HG03095 (cell line): ENCODE measurements around the gene KCNG1.
"Not testable (repeated sequence)": the region's sequence is repeated elsewhere in the genome, so short reads cannot be mapped to it uniquely, and the experiment has no call there.

Experiments used
- ATAC-seq: cut with Tn5 transposase; IDR thresholded peaks from one replicate; pipeline ENCODE4 v1.9.1; 2021; ENCODE audit warnings: moderate library complexity; ENCODE audit not compliant: unreplicated experiment

KCNG1 gene, protein sequence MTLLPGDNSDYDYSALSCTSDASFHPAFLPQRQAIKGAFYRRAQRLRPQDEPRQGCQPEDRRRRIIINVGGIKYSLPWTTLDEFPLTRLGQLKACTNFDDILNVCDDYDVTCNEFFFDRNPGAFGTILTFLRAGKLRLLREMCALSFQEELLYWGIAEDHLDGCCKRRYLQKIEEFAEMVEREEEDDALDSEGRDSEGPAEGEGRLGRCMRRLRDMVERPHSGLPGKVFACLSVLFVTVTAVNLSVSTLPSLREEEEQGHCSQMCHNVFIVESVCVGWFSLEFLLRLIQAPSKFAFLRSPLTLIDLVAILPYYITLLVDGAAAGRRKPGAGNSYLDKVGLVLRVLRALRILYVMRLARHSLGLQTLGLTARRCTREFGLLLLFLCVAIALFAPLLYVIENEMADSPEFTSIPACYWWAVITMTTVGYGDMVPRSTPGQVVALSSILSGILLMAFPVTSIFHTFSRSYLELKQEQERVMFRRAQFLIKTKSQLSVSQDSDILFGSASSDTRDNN

DNA sequence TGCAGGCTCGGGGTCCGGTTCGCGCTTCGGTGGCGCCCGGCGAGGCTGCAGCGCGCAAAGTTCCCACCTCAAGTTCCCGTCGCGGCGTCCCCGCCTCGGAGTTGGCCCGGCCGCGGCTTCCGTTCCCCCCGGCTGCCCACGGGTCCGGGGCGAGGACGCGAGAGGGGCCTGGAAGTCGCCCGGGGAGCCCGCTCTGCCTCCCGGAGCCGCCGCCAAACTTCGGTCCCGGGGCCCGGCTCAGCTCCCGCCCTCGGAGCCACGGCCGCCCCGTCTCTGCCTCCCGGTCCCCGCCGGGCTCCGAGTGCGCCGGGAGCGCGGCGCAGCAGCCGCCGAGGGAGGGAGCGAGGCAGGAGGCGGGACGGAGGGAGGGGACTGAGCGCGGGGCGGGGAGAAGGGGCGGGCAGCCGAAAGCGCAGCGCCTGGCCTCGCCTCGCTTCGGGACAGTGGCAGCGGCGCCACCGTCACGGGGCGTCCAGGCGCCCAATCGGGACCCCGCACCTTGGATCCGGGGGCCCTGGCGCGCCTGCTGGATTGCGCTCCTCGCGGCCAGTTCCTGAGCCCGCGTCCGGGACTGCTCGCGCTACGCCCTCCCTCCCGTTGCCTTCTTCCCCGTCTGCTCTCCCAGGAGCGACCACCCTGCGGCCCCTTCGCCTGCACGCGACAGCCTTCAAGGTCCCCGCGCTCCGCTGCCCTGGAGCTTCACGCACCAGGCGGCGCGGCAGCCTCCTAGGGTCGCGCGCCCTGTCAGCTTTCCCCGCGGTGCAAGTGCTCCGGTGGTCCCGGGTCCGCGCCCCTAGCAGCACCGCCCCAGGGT, at the start of gene KCNG1:
KCNG1 (minus strand) TSS at position 305 of the 814 bp plus-strand sequence. CDS start 12,769 bp downstream, outside the sequence.
- no peak for ATAC-seq

DNA sequence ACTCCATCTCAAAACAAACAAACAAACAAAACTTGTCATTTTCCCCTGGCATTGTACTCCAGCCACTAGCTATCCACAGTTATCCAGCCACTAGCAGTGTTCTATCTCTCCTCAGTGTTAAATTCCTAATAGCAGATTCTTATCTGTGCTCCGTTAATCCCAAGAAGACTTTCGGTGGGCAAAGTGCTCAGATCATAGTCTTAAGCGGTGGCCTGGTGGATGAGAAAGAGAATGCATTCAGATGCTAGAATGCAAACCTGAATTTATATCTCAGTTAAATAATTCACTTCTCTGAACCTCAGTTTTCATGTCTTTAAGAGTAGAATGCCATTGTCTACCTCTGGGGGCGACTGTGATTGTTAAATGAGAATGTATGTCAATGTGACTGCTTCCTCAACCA, 47.7 kb upstream of the KCNG1 start:
- no peak for ATAC-seq

DNA sequence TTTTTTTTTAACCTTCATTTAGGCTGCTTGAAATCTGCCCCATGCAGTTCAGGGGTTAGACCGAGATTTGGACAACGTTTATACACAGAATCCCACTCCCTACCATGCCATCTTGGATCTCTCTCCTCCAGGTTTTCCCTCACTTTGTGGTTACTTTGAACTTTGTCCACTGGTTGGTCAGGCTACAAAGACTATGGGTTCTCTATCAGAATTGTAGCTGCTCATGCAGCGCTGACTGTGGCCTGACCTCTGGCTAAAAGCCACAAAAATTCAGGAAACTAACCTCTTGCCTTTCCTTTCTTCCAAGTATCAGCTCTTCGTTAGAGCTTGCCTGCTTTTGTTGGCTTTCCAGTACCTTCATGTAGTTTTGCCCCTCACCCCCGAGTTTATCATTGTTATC, 44.9 kb upstream of the KCNG1 start:
- ATAC-seq: no peak

DNA sequence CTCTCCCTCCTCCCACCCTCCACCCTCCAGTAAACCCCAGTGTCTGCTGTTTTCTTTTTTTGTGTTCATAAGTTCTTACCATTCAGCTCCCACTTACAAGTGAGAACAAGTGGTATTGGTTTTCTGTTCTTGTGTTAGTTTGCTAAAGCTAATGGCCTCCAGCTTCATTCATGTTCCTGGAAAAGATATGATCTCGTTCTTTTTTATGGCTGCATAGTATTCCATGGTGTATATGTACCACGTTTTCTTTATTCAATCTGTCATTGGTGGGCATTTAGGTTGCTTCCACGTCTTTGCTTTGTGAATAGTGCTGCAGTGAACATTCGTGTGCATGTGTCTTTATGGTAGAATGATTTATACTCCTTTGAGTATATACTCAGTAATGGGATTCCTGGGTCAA, 42.7 kb upstream of the KCNG1 start:
- ATAC-seq: no peak

DNA sequence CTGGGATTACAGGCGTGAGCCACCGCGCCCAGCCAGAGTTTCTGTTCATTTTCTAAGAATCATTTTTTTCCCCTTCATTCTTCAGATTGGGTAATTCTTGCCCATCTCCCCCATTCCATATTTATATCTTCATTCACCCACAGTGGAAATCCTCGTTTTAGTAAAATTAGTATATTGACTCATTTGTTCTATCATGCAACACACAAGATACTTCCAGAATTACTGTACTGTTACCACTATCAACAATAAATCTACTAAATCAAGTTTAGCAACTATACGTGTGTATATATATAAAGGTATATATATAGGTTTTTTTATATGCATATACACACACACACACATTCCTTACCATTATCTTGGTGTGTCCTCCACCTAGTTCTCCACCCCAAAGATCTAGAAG, 41.2 kb upstream of the KCNG1 start:
- ATAC-seq: no peak

DNA sequence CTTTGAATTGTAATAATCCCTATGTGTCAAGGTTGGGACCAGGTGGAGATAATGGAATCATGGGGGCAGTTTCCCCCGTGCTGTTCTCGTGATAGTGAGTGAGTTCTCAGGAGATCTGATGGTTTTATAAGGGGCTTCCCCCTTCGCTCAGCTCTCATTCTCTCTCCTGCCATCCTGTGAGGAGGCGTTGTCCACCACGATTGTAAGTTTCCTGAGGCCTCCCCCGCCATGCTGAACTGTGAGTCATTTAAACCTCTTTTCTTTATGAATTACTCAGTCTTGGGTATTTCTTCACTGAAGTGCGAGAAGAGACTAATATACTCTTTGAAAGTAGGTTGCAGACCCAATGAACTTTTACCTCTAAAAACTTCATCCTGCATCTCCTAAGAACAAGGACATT, 39.2 kb upstream of the KCNG1 start:
- no peak for ATAC-seq

DNA sequence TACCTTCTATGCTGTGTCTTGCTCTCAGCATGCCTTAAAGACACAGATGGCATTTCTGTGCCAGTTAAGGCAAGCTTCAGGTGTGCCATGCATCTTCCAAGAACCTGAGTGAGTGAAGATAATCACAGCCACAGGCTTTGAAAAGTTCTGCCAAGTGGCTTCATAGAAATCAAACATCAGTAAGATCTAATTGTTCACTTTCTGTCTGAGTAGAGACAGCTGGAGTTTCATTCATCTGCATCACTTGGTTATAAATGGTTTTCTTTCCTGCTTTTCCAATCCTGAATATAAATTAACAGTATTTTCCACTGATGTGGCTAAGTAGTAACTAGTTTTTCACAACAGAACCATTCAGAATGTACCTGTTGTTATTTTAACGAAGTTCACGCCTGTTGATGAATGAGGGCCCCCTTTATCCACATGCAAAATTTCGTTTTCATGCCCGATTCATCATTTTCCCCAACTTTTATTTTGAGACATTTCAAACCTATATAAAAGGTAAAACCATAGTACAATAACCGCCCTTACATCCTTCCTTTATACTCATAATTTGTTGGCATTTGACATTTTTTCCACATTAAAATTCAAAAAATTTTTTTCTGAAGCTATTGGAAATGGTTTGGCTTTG, 38.6 kb upstream of the KCNG1 start:
- ATAC-seq: no peak

DNA sequence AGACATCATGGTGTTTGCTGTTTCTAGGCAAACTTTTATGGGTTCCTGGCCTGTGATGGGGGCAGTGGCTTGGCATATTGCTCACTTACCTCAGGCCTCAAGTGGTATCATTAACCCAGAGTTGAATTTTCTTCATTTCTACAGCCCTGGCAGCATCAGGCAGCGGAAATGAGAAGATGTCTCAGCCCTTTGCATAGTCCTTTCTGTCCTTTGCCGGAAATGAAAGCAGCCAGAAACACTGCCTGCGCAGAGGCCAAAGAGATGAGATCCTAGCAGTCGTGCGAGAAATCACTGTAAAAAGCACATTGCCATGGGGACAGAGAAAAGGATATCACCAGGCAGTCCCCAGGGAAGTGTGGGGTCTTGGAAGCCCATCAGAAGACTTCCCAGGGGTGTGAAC, 37.4 kb upstream of the KCNG1 start:
- no peak for ATAC-seq

DNA sequence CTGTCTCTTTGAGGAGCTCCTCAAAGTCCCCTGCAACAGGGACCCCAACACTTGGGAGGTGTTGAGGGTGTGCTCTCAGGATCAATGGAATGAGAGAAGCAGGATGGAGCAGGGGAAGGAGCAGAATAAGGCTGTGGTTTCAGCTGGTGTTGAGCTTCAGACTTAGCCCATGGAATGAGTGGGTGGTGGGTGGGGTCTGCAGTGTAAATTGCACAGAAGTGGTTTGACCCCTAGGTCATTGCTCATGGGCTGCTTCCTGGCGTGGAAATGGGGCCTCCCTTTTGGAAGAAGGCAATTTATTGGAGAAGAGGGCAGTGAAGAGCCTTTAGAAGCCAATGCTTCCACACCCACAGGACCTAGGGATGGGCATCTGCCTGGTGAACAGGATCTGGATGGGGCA, 37.0 kb upstream of the KCNG1 start:
- ATAC-seq: no peak

DNA sequence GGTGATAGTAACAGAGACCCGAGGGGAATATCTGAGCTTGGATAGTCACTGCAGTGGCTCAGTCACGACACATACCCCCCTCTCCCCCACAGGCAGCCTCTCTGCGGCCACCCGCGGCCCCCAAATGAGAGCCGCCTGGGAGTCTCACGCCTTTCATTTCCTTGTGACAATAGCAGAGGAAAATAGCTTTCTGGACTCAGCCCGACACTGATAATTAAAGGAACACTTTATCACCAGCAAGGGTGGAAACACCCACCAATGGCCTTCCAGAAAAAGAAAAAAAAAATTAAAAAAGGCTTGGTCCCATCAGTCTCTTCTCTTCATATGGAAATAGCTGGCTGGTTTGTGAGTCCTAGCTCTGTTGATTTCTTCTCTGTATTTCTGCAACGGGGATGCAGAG, 35.1 kb upstream of the KCNG1 start:
- no peak for ATAC-seq

DNA sequence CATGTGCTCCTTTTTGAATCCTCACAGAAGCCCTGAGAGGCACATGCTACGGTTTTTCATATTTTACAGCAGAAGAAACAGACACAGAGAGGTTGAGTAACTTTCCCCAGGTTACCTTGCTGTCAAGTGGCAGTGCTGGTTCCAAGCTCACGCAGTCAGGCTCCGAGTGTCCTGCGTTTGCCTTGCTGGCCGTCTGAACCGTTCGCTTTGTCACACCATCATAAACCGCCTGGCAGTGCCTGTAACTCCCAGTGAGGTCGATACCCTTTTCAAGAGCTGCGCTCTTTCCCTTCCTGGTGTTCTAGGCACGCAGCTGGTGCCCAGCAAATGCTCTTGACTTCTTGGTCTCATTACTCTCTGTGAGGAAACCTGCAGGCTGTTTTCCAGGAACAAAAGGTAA, 31.3 kb upstream of the KCNG1 start:
- no peak for ATAC-seq

DNA sequence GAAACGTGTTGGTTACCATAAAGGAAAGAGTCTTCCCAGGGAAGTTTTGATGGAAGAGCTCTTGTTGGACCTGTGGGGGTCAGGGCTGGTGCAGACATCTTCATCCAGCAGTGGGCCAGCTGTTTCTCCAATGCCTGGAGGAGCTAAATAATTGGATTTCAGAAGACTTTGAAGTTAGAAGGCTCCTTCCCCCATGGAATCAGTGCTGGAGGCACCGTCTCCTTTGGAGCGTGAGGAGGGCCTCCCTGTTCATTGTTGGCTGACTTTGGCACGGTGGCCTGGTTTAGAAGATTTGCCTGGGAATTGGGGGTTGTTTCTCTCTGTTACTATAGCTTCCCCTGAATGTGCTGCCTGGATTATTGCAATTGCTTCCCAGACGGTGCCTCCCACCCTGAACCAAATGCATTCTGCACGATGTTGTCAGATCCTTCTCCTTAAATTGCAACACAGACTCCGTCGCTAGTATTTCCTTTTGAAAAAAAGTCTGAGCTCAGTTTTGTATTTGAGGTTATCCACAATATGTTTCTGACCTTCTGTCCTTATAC, 27.7 kb upstream of the KCNG1 start:
- no peak for ATAC-seq

DNA sequence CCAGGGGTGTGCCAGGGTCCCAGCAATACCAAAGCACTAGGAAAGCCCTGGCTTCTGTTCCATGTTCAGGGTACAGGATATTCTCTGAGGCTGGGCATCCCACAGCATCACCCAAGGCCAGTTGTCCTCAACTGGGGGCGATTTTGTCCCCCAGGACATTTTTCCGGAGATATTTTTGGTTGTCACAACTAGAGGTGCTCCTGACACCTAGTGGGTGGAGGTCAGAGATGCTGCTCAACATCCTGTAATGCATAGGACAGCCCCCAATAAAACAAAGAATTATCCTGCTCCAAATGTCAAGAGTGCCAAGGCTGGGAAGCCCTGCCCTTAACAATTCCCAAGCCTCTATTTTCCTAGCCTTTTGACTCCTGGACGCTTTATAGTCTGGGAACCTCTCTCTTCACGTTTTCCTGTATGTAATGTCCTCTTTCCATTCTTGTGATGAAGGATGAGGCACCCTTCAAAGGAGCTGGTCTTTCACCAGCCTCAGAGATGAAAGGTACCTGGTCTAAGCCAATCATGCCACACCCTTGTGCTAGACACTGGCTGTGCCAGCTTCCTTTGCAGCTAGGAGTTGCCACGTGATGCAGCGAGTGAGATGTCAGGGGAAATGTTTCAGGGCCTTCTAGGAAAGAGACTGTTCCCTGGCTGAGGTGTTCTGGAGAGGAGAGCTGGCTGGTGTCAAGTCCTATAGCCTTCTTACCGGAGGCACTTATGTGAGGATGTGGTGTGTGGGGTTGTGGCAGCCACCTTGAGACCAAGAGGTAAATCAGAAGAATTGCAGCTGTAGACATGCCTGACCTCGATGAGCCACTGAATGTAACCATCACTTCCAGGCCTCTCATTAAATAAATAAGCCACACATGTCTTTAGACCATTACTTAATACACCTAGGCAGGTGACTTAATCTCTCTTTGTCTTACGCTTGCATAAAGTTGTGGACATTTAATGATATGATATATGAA, 23.4 kb upstream of the KCNG1 start:
- ATAC-seq: no peak

DNA sequence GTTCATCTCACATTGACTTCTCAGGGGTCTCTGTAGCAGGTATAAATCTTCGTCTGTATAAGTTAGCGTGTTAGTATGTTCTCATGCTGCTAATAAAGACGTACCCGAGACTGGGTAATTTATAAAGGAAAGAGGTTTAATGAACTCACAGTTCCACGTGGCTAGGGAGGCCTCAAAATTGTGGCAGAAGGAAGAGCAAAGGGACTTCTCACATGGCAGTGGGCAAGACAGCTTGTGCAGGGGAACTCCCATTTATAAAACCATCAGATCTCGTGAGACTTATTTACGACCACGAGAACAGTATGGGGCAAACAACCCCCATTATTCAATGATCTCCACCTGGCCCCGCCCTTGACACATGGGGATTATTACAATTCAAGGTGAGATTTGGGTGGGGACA, 22.6 kb upstream of the KCNG1 start:
- ATAC-seq: not testable (repeated sequence)

DNA sequence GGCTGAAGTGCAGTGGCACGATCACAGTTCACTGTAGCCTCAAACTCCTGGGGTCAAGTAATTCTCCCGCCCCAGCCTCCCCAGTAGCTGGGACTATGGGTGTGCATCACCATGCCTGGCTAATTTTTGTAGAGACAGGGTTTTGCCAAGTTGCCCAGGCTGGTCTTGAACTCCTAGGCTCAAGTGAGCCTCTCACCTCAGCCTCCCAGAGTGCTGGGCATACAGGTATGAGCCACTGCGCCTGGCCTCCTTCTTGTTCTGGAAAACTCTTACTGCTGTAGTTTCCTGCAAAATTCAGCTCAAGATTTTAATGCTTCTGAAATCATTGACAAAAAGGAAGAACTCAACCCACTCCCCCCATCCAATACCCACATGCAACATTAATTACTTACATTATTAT, 21.9 kb upstream of the KCNG1 start:
- no peak for ATAC-seq

DNA sequence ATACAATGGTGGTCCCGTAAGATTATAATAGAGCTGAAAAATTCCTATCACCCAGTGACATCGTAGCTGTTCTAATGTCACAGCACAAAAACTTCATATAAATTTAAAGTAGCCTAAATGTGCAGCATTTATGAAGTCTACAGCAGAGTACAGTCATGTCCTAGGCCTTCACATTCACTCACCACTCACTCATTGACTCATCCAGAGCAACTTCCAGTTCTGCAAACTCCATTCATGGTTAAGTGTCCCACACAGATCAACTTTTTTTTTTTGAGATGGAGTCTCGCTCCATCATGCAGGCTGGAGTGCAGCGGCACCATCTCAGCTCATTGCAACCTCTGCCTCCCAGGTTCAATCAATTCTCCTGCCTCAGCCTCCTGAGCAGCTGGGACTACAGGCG, 20.9 kb upstream of the KCNG1 start:
- ATAC-seq: no peak

DNA sequence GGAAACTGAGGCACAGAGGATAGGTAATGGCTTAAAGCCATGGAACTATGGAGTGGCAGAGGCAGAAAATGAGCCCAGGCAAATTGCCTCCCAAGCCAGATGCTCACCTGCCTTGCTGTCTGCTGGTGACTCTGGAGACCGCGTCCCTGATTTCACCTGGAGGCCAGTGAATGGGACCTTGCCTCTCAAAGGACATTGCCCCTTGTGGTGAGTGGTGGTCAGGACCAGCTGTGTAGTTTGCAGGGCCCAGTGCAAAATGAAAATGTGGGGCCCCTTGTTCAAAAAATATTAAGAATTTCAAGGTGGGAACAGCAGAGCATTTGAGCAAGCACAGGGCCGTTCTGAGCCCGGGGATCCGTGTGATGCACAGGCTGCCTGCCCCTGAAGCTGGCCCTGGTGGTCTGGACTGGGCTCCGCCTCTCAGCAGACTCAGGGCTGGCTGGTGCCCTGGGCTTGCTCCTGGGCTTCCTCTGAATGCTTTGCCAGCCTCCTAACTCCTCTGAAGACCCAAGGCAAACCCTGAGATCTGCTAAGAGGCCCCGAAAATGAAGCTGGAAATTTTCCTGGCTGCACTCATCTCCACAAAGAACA, 19.8 kb upstream of the KCNG1 start:
- no peak for ATAC-seq

DNA sequence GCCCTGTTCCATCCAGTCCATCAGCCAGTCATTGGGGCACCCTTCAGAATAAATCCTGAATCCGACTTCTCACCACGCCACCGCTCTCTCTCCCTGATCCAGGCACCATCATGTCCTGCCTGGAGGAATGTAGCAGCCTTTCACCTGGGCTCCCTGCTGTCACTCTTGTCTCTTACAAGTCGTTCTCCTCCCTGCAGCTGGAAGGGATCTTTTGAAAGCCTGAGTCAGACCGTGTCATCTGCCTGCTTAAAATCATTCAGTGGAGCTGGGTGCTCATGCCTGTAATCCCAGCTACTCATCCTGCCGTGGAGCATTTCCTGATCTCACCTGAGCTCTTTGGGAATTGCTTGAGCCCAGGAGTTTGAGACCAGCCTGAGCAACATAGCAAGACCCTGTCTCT, 19.2 kb upstream of the KCNG1 start:
- ATAC-seq: no peak

DNA sequence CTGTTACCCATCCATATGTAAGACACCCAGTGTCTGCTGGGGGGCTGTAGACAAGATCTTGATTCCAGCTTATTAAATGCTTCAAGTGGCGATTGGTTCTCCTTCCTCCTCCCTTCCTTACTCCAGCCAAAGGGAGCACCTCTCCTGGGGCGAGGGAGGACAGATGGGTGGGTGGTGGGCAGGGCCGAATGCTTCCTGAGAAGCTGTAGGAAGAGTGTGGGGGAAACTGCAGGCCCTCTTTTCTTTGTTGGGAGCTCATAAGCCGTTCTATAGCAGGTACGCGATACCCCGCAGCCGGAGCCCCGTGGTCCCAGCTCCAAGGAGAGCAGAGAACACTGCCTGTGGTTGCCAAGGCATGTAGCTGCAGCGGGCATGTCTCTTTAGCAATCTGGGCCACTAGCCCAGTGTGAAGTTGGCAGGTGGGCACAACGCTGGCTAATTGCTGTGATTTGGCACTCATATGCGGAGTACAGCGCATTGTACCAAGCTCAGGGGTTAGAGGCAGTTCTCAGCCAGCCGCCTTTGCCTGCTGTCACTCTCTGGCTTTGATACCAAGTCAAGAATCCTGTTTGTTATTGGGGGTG, 14.7 kb upstream of the KCNG1 start:
- no peak for ATAC-seq
